ENCODE measurements around the gene GATAD2A. TPM values are rescaled to one million over a fixed set of nuclear protein-coding genes. Genes with fewer than 3 reads are reported as not detected.

GATAD2A gene
- total RNA-seq, 1 experiment from 2014 or later = 126 TPM

GRCh38 chr19:19480688-19481087, 75.2 kb downstream of the GATAD2A start:
- Histone ChIP-seq H3K9me3 (no peaks in the 10 kb centered on the region), H3K4me3 (ENCODE audit: low read depth, low read length) (no peak overlapping the region), H3K4me1 (no peaks in the 10 kb centered on the region), H3K36me3 (ENCODE audit: control insufficient read depth, insufficient read depth, low read length) (no peaks in the 10 kb centered on the region; the same call in none of the 2 replicates), H3K27me3 (replicated peaks; ENCODE audit: control insufficient read depth, insufficient read depth, low read length) (no peaks in the 10 kb centered on the region)
- no peak for DNase-seq
- TF ChIP-seq, protein P1, sequence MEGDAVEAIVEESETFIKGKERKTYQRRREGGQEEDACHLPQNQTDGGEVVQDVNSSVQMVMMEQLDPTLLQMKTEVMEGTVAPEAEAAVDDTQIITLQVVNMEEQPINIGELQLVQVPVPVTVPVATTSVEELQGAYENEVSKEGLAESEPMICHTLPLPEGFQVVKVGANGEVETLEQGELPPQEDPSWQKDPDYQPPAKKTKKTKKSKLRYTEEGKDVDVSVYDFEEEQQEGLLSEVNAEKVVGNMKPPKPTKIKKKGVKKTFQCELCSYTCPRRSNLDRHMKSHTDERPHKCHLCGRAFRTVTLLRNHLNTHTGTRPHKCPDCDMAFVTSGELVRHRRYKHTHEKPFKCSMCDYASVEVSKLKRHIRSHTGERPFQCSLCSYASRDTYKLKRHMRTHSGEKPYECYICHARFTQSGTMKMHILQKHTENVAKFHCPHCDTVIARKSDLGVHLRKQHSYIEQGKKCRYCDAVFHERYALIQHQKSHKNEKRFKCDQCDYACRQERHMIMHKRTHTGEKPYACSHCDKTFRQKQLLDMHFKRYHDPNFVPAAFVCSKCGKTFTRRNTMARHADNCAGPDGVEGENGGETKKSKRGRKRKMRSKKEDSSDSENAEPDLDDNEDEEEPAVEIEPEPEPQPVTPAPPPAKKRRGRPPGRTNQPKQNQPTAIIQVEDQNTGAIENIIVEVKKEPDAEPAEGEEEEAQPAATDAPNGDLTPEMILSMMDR (IDR thresholded peaks at IDR 0.05; ENCODE audit: insufficient read depth in 1 of 2, low read depth in 1 of 2, low read length in 1 of 2, severe bottlenecking in 1 of 2, unreplicated experiment in 1 of 2) = no peak
- ChIA-PET CTCF (no interaction called here), POLR2A (no interaction called here)
- Mint-ChIP-seq H3K4me3 (ENCODE audit: unreplicated experiment) (no peak overlapping the region), H3K27me3 (ENCODE audit: insufficient read depth, unreplicated experiment) (no peaks in the 10 kb centered on the region), H3K4me1 (ENCODE audit: low read depth, unreplicated experiment) (peaks cover 10% of the 10 kb centered on the region), H3K27ac (ENCODE audit: unreplicated experiment) (no peak overlapping the region), H3K9me3 (ENCODE audit: unreplicated experiment) (no peaks in the 10 kb centered on the region), H3K36me3 (ENCODE audit: insufficient read depth, unreplicated experiment) (peaks cover 40% of the 10 kb centered on the region)
- intact Hi-C loops (cut with micrococcal nuclease; ENCODE audit: unreplicated experiment) = no loop called here
- BruUV-seq (replicated peaks) = no TSS peak

GRCh38 chr19:19482809-19483596, 77.5 kb downstream of the GATAD2A start:
- Mint-ChIP-seq H3K36me3 (ENCODE audit: insufficient read depth, unreplicated experiment) (peaks cover 38% of the 10 kb centered on the region), H3K4me1 (ENCODE audit: low read depth, unreplicated experiment) (no peaks in the 10 kb centered on the region), H3K27me3 (ENCODE audit: insufficient read depth, unreplicated experiment) (no peaks in the 10 kb centered on the region), H3K4me3 (ENCODE audit: unreplicated experiment) (no peak overlapping the region), H3K9me3 (ENCODE audit: unreplicated experiment) (no peaks in the 10 kb centered on the region), H3K27ac (ENCODE audit: unreplicated experiment) (no peak overlapping the region)
- TF ChIP-seq, protein P1 (IDR thresholded peaks at IDR 0.05; ENCODE audit: insufficient read depth in 1 of 2, low read depth in 1 of 2, low read length in 1 of 2, severe bottlenecking in 1 of 2, unreplicated experiment in 1 of 2) = no peak
- H3K36me3 ChIP-seq (ENCODE audit: control insufficient read depth, insufficient read depth, low read length) = no peaks in the 10 kb centered on the region; the same call in none of the 2 replicates
- H3K4me1 ChIP-seq = no peaks in the 10 kb centered on the region
- BruUV-seq (replicated peaks) = no TSS peak
- intact Hi-C loops (cut with micrococcal nuclease; ENCODE audit: unreplicated experiment) = no loop called here
- CTCF ChIA-PET = no interaction called here
- no peaks in the 10 kb centered on the region for H3K27me3 ChIP-seq (replicated peaks; ENCODE audit: control insufficient read depth, insufficient read depth, low read length)
- DNase-seq = no peak
- no peaks in the 10 kb centered on the region for H3K9me3 ChIP-seq
- POLR2A ChIA-PET = no interaction called here
- no peak overlapping the region for H3K4me3 ChIP-seq (ENCODE audit: low read depth, low read length)

- Histone ChIP-seq H3K4me1 (peaks cover 19% of the 10 kb centered on the region), H3K36me3 (ENCODE audit: control insufficient read depth, insufficient read depth, low read length) (no peaks in the 10 kb centered on the region; the same call in none of the 2 replicates), H3K4me3 (ENCODE audit: low read depth, low read length) (no peak overlapping the region), H3K9me3 (no peaks in the 10 kb centered on the region), H3K27me3 (replicated peaks; ENCODE audit: control insufficient read depth, insufficient read depth, low read length) (no peaks in the 10 kb centered on the region)
- POLR2A ChIA-PET = no interaction called here
- DNase-seq = no peak
- no peaks in the 10 kb centered on the region for H3K27me3 Mint-ChIP-seq (ENCODE audit: insufficient read depth, unreplicated experiment)
- CTCF ChIA-PET = no interaction called here
- TF ChIP-seq, protein P1 (IDR thresholded peaks at IDR 0.05; ENCODE audit: insufficient read depth in 1 of 2, low read depth in 1 of 2, low read length in 1 of 2, severe bottlenecking in 1 of 2, unreplicated experiment in 1 of 2) = no peak
- H3K36me3 Mint-ChIP-seq (ENCODE audit: insufficient read depth, unreplicated experiment) = peaks cover 46% of the 10 kb centered on the region
- intact Hi-C loops (cut with micrococcal nuclease; ENCODE audit: unreplicated experiment) = no loop called here
- no peak overlapping the region for H3K4me3 Mint-ChIP-seq (ENCODE audit: unreplicated experiment)
- no peaks in the 10 kb centered on the region for H3K9me3 Mint-ChIP-seq (ENCODE audit: unreplicated experiment)
- BruUV-seq (replicated peaks) = no TSS peak
- H3K4me1 Mint-ChIP-seq (ENCODE audit: low read depth, unreplicated experiment) = peaks cover 6% of the 10 kb centered on the region
- no peak overlapping the region for H3K27ac Mint-ChIP-seq (ENCODE audit: unreplicated experiment)
These were observed 79.9 kb downstream of the GATAD2A start for GRCh38 chr19:19485161-19485997.
